C1 segment of cervical spinal cord (tissue), 14 donors: ENCODE measurements around the gene PNMA6F.

Experiments
- DNase-seq, 14 donors: peaks; one replicate each; lab custom pipeline; 2025; lab: John Stamatoyannopoulos, UW

PNMA6F gene

DNA sequence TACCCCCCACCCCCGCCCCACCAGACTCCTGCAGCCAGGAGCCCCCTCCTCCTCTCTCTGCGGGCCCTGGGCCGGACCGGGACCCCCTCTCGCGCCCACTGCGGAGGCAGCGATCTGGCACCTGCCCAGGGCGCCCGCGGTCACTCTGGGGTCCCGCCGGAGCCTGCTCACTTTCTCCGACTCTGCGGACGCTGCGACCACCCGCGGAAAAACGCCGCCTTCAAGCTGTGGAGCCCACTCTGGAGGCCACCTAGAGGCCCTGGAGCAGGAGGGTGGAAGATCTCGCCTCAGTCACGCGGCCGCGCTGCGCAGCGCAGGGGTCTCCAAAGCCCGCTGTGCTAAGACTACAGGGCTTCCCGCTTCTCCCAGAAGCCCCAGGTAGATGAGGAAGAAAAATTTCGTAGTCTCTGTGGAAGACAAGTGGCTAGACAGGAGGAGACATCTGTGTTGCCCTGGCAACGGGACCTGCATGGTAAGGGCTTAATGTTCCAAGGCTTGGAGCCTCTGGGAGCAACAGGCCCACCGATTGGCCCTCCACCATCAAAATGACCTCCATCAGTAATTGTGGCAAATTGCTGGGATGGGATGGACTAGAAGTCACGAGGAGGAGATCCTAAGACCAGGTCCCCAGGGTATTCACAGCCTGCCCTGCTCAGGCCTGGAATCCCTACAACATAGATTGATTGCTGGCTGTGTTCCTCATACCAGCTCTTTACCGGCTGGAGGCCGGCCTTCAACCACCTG is at the start of gene PNMA6F:
Gene PNMA6F (minus strand): TSS at position 387 of the 744 bp plus-strand sequence. CDS start 1,093 bp downstream, outside the sequence.
- no peak for DNase-seq

DNA sequence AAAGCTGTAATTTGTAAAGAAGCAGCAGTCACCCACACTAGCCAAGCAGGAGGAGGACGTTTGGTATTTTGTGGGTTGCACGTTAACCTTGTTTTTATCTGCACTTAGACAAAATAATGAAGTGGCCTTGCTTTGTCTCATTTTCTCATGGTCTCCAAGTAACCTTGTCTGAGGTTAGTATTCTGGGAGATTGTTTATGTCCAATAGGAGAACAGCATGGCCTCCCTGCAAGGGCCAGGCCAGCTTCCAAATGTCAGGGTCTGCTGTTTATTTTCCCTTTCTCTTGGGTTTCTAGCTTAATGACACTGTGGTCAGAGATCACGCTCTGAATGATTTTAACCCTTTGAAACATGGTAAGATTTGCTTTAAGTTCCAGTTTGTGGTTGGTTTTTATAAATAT is 49.7 kb upstream of the PNMA6F start:
- DNase-seq, result no peak

DNA sequence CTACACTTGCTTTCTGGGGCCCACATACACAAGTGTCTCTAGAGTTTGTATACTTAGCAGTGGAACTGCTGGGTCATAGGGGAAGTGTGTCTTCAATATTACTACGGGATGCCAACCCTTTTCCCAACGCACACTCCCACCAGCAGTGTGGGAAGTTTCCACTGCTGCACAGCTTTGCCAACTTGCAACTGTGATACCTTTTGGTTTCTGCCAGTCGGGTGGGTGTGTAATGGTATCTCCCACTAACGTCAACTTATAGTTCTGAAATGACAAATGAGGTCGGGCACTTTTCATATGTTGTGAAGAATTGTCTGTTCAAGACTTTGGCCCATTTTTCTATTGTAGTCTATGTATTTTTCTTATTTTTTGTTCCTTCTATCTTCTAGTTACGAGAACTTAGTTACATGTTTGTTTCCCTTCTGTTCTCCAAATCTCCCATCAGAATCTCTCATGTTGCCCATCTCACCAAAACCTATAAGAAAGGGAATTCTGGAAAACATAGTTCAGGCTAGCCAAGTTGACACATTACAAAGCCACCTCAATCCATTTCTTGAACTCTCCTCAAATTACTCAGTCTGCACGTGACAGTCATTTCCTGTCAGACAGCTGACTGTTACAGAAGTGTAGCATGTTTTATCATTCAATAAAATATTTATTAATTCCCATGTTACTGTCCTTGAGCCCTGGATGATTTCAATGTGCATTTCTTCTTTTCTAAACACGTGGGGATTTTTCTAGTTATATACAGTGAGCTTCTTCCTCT is 48.9 kb upstream of the PNMA6F start:
- no peak for DNase-seq

DNA sequence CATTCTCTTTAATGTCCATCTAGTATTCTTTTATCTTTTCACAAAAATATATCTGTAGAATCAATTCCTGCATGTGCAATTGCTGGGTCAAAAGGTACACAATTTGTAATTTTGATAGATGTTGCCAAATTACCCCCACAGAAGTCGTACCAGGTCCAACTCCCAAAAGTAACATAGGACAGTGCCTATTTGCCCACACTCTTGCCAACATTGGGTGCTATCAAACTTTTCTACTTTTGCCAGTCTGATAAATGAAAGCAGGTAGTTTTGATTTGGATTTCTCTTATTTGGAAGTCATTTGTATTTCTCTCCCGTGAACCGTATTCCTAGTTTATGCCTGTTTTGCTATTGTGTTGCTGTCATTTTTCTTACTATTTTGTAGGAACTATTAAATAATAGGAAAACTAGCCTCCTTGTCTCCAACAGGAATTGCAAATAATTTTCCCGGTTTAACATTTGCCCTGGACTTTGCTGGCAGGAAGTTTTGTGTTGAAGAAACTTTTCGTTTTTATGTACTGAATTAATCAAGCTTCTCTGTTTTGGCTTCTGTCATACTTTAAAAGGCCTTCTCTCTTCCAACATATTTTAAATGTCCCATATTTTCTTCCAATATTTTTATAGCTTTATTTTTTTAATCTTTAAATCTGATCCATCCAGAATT is 45.4 kb upstream of the PNMA6F start:
- DNase-seq, result no peak

DNA sequence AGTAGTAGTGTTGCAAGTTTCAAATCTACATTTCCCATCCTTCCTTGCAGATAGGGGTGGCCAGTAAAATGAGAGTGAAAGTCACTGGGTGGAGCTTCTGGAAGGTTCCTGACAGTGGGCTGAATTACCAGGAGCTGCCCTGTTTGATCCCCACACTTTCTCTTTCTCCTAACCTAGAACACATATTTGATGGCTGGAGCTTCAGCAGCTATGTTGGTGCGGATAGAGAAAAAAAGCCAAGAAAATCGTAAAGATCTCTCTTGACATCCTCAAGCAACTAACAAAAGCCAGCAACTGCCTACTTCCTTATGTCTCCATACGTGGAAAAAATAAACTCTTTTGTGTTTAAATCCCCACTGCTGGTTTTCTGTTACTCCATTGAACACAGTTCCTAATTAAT is 44.6 kb upstream of the PNMA6F start:
- DNase-seq, result no peak

DNA sequence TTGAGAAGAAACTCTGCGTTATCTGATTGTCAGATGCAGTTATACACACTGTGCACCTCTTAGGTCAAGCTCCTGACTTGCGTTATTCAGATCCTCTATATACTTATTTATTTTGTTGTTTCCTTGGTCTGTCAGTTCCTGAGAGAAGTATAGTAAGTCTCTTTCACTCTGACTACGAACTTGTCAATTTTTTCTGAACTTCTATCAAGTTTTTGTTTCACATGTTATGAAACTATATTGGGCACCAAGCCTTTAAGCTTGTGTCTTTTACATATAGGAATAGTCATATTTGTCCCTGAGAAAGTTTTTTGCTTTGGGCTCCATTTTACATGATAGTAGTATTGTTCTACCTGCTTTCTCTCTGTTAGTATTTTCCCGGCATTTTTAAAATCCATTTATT is 44.1 kb upstream of the PNMA6F start:
- DNase-seq, result no peak

DNA sequence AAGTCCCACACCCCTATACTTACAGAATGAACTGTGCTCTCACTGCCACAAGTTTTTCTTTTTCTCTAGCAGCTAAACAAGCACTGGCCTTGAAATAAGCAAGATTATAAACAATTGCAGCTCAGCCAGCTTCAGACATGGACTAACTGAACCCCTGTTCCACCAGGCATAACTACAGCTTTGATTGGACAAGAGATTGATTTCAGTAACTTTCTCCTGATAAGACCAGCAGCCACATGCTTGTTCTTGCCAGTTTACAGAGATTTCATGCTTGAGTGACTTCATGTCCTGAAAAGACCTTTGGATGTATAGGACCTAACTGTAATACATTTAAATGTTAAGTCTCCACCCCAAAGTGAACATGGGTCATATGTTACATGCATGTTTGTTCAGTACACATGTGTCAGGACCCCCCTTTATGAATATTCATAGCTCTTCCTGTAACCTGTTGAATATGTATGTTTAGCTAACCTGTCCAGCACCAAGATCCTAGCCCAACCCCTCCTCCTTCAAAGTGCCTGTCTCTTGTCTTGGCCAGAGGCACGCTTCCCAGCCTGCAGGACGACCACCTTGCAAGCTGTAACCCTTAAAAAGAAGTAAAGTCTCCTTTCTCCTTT is 40.3 kb upstream of the PNMA6F start:
- no peak for DNase-seq

DNA sequence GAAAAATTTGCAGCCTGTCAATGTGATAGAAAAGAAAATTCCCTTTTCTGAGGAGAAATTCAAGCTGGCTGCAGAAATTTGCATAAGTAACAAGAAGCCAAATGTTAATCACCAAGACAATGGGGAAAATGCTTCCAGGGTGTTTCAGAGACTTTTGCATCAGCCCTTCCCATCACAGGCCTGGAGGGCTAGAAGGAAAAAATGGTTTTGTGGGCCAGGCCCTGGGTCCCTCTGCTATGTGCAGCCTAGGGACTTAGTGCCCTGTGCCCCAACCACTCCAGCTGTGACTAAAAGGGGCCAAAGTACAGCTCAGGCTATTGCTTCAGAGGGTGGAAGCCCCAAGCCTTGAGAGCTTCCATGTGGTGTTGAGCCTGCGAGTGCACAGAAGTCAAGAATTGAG is 36.3 kb upstream of the PNMA6F start:
- no peak for DNase-seq

DNA sequence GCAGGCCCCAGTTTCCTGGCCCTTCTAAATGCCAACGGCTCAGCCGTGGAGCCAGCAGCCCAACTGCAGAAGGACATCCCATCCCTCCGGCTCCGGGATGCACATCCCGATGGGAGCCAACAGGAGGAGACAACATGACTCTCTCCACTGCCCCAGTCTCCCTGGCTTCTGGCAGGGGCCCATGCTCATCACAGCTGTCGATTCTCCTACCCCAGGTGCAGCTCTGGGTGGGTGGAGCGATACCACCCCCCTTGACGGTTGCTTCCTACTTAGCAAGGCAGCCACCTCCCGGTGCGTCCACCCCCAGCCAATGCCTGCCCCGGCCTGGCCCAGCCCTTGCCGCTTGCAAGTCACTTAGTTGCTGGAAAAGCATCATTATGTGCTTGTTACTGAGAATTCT is 31.8 kb upstream of the PNMA6F start:
- no peak for DNase-seq

DNA sequence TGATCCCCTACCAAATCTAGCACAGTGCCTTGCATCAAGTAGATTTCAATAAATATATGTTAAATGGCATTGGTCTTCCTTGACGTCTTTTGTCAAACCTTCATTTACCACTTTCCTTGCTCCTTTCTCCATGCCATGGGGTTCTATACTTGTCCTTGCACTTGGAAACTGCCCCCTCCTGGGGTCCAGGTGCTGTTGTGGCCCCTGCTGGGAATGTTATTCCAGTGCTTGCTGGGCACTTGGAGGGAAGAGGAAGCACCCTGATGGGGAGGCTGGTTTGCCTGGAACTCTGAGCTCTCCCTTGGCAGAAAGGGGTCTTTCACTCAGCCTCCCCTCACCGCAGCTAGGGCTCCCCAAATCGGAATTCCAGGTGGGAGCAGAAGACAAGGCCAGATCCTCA is 31.3 kb upstream of the PNMA6F start:
- DNase-seq, result no peak

DNA sequence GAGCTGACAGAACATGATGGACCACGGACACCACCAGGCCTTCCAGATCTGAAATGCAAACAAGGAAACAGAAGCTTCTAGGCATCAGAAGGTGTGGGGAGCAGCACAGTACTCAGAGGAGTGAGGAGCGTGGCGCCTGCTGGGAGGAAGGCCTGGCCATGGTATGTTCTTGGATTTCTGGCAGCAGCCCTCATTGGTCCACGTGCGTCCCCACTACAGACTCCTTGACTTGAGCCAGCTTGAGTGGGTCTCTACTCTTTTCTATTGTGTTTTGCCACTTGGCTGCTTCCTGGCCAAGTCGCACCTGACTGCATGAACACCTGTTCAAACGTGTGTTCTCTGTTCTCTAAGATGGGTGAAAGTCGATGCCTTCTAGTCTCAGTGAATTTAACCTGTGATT is 30.4 kb upstream of the PNMA6F start:
- no peak for DNase-seq

DNA sequence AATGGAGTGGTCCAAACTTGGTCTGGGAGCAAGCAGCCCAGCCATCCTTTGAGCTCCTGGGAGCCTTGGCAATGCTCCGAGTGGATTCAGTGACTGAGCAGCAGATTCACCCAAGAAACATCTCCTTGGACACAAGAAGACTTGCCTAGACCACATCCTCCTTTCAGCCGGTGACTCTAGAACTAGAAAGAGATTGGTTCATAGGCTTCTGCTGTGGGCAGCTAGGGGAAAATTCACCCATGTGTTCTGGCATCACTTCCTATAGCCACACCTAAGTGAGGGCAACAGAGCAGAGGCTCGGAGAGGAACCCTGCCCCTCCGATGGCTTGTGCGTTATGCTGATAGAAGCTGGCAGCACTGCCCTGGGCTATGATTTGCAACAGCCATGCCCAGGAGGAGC is 28.4 kb upstream of the PNMA6F start:
- DNase-seq, result no peak

DNA sequence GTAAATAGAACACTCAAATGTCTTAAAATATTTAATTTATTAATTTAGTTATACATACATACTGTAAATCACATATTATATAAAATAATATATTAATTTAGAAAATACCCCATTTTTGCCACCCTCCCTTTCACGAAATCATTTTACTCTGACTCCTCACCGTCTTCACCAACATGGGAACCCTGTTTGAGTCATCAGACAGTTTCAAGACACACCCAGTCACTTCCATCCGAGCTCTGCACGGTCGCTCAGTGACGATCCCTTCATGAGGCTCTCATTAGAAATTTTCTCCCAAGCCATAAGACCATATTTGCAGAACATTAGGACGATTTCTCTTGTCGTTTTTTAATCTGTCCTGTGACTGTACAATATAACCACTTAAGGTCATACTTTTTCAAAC is 26.9 kb upstream of the PNMA6F start:
- DNase-seq, result no peak

DNA sequence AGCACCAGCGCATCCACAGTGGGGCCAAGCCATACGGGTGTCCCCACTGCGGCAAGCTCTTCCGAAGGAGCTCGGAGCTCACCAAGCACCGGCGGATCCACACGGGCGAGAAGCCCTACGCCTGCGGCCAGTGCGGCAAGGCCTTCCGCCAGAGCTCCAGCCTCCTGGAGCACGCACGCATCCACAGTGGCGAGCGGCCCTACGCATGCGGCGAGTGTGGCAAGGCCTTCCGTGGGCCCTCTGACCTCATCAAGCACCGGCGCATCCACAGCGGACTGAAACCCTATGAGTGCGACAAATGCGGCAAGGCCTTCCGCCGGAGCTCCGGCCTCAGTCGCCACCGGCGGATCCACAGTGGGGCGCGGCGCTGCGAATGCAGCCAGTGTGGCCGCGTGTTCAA is 26.0 kb upstream of the PNMA6F start:
- DNase-seq, result no peak

DNA sequence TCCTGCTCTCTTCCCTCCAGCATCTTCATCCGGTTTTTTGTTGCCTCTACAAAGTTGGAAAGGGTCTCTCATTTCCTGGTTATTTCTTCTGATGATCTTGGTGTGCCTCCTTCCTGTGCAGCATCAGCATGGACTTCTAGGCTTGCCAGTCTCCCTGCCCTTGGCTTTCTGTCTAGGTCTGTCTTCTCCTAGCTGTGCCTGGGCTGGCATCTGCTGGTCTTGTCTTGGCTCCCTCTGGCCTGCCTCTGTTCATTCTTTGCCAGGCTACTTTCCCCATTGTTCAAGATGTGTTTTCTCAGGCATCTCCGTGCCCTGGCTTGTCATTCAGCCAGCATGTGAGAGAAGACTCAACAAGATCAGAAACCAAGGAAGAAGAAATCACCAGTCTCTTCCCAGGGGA is 22.1 kb upstream of the PNMA6F start:
- no peak for DNase-seq

DNA sequence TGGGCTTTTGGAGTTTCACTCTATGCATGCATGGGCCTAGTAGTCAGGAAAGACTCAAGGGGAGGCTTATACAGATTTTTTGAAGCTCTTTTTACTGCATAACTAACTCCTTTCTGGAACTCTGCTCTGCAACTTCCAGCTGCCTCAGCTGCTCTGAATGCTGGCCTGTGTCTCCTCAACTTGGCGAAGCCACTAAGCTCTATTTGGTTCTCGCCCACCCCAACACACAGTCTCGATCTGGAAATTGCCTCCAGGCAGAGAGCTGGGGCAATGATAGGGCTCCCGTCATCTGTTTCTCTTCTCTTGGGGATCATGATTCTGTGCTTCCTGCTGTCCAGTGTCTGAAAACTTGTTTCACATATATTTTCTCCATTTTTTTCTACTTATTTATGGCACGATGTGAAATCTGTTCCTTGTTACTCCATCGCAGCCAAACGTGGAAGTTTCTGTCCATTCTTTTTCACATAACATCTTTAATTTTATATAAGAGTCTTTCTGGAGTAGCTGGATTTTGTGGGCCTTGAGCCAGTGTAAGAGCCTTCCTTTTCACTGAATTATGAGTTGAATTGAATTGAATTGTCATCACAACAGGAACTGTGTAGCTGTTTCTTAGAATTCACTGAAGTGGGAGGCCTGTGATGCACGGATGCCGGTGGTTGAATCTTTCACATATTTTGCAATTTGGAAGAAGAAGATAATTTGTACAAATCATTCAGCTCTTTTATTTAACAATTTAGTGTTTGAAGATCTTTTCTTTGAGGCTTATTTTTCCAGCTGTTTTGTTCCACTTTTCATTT is 21.4 kb upstream of the PNMA6F start:
- no peak for DNase-seq

DNA sequence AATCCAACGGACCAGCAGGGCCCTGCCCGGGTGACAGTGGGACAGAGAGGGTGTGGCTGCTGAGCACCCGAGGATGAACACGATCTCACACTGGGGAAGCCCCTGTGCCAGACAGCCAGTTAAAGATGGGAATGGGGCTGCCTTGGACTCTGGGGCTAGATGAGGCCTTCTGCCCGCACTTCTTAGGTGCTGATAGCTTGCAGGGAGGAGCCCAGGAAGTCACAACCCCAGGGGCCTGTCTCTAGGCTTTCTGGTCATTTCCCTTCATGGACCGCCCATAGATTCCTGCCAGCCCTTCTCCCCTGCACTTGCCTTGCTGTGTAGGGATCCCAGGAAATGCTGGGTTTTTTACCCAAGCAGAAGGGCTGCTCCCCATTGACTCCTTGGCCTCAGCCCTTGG is 18.5 kb upstream of the PNMA6F start:
- DNase-seq, result no peak

DNA sequence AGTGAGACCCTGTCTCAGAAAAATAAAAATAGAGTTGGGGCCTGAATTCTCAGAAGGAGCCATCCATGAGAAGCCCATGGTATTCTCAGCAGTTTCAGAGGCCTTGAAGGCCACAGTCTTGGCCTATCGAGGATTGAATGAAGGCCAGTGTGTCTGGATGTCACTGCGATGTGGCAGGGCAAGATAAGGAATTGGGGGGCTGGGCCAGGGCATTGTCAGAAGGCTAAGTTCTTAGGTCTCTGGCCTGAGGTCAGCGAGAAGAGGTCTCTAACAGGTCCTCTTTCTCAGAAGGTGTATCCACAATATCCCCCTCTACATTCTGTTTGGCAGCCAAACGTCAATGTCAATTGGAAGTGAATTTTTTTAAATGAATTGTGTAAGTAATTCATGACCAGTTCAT is 18.1 kb upstream of the PNMA6F start:
- DNase-seq, result no peak

DNA sequence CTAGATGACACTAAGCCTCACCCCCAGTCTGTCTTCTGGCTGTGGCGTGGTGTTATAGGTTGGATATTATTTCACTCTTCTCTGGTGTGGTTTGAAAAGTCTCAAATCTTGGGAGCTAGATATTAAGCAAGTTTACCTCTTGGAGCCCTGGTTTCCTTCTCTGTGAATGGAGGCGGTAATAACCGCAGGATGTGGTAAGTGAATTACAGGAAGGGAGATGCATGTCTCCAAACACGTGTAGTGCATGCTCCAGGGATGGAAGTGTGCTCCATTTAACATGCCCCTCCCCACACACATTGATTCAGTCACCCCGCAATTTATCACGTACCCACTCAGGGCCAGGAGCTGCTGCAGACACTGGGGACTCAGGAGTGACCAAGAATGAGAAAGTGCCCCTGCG is 17.3 kb upstream of the PNMA6F start:
- DNase-seq, result no peak

DNA sequence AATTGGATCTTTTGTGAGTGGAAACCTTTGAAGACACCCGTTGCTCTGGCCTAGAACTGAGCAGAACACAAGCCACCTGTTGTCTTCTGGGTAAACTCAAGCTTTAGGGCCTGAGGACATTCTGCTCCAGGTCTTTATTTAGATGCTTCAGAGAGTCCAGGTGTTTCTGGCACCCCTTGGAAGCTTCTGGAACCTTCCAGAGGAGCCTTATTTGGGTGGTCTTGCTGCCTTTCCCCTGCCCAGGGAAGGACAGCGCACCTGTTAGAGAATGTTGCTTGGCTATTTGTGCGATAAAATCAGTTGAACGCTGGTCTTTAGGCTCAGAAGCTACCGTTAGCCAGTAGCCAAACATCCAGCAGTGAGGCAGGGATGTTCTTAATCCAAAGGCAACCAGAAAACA is 15.4 kb upstream of the PNMA6F start:
- no peak for DNase-seq

DNA sequence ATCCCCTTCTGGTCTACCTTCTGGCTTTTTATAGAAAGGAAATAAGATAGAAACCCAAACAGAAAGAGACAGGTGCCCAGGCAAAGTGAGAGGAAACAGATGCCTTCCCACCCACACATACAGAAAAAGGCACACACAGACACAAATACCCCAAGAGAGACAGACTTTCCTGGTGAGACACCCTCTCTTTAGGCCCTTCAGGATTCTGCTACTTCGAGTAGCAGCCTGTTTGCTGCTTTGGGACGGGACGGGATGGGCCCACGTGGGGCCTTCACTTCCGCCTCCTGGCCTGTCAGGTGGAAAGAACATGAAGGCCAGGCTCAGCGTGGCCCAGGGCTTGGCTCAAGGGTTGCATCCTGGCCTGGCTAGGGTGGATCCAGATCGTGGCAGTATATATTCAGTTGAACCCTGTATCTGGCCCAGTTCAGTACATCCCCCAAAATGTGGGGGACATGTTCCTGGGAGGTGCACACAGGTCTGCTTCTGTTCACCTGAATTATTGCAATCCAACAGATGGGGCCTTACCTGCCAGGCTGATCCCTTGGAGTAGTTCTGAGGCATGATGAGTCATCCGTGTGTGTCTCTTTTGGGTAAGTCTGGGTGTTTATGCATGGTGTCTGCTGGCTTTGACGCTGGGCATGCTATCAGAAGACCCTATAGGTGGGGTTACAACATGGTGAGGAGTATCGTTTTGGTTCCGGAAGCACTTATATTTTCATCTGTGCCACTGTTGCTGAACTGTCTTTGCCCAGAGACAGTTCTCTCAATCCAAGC is 14.7 kb upstream of the PNMA6F start:
- DNase-seq, result no peak
